Epithelial cell of alveolus of lung (primary cell): ENCODE results near the gene RNF213. TPM values are rescaled to one million over a fixed set of nuclear protein-coding genes. Genes with fewer than 3 reads are reported as not detected.

Experiments
- total RNA-seq: library from RNA; depleted of rRNA; stranded (reverse); fragments of >200 nt; gene quantifications from 2 replicates; pipeline ENCODE4 v1.2.1, GENCODE V29; 2015

Gene RNF213
- total RNA-seq: 45.6 and 56.7 TPM in 2 replicates

DNA sequence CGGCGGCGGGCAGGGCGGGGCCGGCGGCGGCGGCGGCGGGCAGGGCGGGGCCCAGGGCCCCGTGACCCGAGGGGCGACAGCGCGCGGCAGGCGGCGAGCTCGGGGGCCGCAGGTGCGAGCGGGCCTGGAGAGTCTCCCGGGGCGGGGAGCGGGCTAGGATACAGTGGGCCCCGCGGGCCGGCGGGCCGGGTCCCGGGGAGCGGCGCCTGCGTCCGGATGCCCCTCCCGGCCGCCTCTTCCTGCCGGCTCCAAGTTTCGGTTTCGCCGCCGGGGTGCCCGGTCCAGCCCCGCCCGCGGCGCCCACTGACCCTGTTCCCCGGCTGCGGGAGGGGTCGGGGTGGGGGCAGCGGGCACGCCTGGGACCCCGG lies at the start of gene RNF213:
TSS of gene RNF213 (plus strand) at position 62 of the 368 bp plus-strand sequence. CDS start 2,830 bp downstream, outside the sequence.

DNA sequence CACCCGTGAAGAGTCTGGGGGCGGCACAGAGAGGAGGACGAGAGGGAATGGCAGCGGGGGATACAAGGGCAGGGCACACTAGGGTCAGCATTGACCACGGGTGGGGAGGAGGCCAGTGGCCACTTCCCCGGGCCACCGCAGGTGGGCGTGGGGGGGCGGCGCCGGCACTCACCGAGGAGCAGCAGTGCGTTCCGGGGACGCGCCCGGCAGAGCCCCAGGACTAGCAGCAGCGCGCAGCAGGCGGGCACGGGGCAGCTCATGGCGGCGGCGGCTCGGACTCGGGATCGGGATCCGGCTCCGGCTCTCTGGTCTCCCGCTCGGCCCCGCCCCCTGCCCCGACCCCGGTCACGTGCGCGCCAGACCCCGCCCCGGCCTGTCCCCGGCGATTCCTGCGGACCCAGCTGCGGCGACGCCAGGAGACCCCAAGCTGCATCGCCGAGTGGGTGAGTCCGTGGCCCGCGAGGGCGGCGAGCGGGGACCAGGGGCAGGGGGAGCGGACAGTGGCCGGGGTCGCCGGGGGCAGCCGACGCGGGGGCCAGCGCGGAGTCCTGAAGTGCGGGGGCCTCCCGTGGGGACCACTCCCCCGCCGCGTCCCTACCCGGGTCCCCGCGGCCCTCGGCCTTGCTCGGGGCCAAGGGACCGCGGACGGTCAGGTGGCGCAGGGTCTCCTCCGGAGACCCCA lies 40.5 kb upstream of the RNF213 start, which contains the start of the genes SGSH and SLC26A11:
TSS of gene SGSH (minus strand) at position 280 of the 682 bp plus-strand sequence. CDS start at position 260, 20 bp downstream.
TSS of gene SLC26A11 (plus strand) at position 374 of the 682 bp plus-strand sequence. CDS start 1,134 bp downstream, outside the sequence.

DNA sequence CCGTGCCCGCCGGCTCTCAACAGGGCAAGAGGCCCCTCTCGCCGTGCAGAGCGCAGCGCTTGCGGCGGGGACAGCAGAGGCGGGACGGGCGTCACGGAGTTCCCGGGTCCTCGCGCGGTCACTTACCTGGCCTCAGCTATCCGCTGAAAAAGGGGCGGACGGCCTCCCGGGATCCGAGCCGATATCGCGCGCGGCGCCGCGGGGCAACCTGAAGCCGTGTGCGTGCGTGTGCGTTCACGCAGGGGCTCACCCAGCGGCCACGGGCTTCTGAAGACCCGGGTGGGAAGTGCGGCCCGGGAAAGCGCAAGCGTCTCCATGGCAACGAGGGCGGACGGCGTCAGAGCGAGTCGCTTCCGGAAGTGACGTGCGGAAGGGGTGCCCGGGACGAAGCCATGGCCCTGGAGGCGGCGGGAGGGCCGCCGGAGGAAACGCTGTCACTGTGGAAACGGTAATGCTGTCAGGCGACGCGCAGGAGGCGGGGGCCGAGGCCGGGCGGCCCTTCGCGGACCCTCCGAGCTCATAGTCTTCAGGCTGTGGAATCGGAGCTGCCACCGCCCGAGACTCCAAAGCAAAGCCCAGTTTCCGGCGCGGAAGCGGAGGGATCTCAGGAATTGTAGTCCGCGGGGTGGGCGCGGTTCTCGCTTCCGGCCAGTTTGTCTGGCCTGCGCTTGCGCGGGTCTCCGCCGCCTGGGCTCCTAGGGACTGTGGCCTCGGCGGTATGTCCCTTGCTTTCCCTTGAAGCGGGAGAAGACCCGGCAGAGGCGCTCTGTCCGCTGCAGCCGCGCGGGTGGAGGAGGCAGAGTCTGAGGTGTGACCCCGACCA lies 154.4 kb downstream of the RNF213 start, which contains the start of gene ENDOV:
TSS of gene ENDOV (plus strand) at position 365 of the 823 bp plus-strand sequence. CDS start at position 393, 28 bp downstream.

Other genes with a start within 250 kb of the RNF213 start
- 30.8 and 50.2 TPM in 2 replicates for gene TBC1D16, start 225.0 kb upstream of the RNF213 start, total RNA-seq
- gene CCDC40, start 224.2 kb upstream of the RNF213 start, total RNA-seq: 0.91 and 2.8 TPM in 2 replicates
- gene GAA, start 159.3 kb upstream of the RNF213 start, total RNA-seq: 38.7 and 180 TPM in 2 replicates
- gene EIF4A3, start 113.7 kb upstream of the RNF213 start, total RNA-seq: 69.6 and 77.8 TPM in 2 replicates
- 0.16 TPM in 1 of 2 replicates, not detected in the other for gene CARD14, start 90.8 kb upstream of the RNF213 start, total RNA-seq
- 9.1 and 33.5 TPM in 2 replicates for gene SGSH, start 40.5 kb upstream of the RNF213 start, total RNA-seq
- 4.7 and 9.2 TPM in 2 replicates for gene SLC26A11, start 40.4 kb upstream of the RNF213 start, total RNA-seq
- 9.8 and 21.2 TPM in 2 replicates for gene ENDOV, start 154.3 kb downstream of the RNF213 start, total RNA-seq
- gene NPTX1, start 215.8 kb downstream of the RNF213 start, total RNA-seq: 2.6 and 10.1 TPM in 2 replicates